Effector CD8-positive, alpha-beta T cell (primary cell): Measurements from ENCODE around the gene SETBP1.

Experiments used
- DNase-seq: peaks from one replicate; lab custom pipeline; 2025; lab: John Stamatoyannopoulos, UW

Gene SETBP1

GRCh38 chr18:44937960-44938719, 257.5 kb downstream of the SETBP1 start:
- no peak for DNase-seq

- DNase-seq = no peak
Measured at GRCh38 chr18:44938720-44939665, 258.3 kb downstream of the SETBP1 start.

DNA sequence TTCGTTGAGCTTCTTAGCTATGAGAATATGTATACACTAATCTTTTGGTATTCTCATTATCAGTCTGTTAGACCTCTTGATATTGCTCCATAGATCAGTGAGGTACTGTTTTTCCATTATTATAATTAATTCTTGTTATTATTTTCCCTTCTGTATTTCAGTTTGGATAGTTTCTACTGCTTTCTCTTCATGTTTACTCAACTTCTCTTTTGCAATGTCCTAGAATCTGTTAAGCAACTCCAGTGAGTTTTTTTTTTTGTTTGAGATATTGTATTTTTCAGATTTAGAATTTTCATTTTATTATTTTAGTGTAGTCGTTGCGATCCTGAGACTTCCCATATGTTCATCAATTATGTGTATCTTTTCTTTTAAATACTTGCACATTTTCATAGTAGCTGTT, 260.8 kb downstream of the SETBP1 start:
- DNase-seq = no peak

- DNase-seq = no peak
Measured at GRCh38 chr18:44942073-44942472, 261.4 kb downstream of the SETBP1 start.

- no peak for DNase-seq
Measured at GRCh38 chr18:44943311-44943881, 262.7 kb downstream of the SETBP1 start.

DNA sequence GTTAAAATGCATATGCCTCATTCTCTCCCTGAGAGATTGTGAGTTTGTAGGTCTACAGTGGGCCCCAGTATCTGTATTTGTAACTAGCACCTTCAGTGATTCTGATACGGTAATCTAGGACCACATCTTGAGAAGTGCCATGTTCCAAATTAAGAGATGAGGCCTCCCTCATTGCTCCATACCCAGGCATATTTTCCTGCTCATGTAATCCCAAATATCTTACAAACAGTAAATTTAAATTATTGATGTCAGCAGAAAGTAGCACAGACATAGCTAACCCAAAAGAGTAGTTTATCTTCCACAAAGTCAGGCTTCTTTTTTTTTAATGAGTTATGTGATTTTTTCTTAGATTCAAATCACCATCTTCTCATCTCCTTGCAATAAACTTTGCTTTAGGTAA, 263.8 kb downstream of the SETBP1 start:
- DNase-seq = no peak

DNA sequence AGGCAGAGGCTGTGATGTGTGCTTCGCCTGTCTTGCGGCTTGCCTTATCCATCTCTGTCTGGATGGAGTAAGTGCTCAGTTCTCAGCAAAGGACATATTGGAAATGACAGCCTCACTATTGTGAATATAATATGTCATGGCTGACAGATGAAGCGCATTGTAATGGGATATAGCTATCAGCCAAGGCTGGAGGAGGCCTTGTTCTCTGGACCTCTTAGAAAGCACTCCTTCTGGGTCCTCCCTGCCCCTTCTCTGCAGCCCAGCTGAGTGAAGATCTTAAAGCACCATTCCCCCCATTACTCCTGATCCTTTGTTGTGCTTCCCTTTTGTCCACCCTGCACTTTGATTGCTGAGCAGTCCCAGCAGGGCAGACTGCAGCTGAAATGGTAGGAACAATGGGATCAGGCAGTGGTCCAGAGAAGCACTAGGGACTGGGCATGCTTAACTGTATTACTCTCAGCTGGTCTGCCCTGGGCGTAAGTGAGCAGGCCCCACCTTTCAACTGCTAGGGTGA, 265.3 kb downstream of the SETBP1 start:
- DNase-seq = no peak

DNA sequence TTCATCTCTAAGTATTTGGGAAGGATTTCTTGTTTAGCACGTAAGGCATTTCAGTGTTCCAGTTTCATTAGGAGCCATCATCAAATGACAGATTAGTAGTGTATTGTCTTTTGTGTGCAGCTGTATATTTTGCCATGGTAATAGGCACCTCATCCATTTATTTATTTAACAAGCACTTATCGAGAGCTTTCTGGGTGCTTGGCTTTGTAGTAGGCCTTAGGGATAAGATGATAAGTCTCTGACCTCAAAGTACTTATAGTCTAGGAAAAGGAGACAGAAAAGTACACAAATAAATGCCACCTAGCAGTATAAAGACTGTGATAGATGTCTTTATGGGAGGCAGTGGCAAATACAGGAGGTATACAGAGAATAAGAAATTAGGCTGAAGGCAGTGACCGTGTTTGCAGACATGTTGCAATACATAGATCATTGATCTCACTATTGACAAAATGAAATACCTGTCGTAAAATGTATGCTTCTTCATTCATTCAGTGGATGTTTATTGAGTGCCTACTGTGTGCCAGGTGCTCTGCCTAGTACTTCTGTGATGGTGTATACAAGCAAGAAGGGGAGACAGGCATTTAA, 265.9 kb downstream of the SETBP1 start:
- no peak for DNase-seq

DNA sequence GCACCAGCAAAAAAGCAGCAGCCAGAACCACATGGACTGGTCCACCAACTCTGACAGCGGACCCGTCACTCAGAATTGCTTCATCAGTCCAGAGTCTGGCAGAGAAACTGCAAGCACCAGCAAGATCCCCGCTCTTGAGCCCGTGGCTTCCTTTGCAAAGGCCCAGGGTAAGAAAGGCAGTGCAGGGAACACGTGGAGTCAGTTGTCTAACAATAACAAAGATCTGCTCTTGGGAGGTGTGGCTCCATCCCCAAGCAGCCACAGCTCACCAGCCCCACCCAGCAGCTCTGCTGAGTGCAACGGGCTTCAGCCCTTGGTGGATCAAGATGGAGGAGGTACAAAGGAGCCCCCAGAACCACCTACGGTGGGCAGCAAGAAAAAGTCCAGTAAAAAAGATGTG, 269.3 kb downstream of the SETBP1 start:
- DNase-seq = no peak

DNA sequence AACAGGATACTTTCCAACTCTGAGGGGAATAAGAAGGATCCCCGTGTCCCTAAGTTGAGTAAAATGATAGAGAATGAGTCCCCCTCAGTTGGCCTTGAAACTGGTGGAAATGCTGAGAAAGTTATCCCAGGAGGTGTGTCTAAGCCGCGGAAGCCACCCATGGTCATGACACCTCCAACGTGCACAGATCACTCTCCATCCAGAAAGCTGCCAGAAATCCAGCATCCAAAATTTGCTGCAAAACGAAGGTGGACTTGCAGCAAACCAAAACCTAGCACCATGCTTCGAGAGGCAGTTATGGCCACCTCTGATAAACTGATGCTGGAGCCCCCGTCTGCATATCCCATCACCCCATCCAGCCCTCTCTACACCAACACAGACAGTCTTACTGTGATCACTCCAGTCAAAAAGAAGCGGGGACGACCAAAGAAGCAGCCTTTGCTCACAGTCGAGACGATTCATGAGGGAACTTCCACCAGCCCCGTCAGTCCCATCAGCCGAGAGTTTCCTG, 270.1 kb downstream of the SETBP1 start:
- DNase-seq = no peak

DNA sequence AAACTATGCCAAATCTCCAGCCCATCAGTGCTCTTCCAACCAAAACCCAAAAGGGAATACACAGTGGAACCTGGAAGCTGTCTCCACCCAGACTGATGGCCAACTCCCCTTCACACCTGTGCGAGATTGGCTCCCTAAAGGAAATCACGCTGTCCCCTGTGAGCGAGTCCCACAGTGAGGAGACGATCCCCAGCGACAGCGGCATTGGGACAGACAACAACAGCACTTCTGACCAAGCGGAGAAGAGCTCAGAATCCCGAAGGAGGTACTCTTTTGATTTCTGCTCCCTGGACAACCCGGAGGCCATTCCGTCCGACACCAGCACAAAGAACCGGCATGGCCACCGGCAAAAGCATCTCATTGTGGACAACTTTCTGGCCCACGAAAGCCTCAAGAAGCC, 271.1 kb downstream of the SETBP1 start:
- DNase-seq = no peak

DNA sequence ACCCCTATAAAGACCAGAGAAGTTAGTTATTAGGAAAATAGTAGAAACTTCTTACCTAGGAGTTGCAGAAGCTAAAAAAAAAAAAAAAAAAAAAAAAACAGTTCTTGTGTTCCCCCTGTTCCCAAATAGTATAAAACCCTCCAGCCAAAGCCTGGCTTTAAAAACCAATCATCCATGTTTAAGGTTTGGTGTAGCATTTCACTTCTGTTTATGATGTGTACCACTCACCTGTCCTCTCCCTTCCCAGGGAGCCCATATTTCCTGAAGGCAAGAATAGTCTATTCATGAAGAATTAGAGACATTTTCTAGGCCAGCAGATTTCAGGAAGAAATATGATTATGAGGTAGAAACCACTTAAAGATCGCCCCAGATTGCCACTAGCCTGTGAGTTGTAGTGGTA, 273.6 kb downstream of the SETBP1 start:
- no peak for DNase-seq

DNA sequence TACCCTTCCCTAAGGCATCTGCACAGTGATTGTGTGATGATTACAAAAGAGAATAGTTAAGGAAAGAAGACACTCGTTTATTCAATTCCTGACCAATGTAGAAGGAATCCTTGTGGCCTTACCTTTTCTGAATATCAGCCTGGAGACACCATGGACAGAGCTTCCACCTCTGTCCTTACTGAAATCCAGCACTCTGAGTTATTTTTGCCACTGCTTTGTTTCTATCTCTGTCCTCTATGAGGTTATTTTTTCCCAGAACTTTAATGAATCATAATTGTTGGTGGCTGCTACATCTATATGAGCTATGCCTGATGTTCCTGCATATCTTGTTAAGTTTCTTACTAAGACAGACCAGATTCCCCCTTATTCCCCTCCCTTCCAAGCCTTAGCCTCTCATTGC, 275.1 kb downstream of the SETBP1 start:
- no peak for DNase-seq

DNA sequence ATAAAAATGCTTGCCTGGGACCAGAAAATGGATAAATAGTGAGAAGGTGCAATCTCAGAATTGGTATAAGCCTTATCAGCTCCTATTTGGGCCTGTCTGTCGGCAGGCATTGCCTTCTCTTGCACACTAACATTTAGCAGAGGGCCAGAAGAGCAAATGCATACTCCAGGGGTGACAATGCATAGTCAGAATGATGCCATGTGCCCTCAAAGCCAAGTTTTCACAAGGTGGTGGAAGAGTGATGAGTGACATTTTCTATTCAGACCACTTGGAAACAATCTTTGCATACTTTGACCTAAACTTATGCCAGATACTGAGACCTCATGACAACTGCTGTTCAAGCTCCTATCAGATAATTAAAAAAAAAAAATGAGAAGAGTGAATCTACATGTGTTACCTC, 276.3 kb downstream of the SETBP1 start:
- DNase-seq = no peak

DNA sequence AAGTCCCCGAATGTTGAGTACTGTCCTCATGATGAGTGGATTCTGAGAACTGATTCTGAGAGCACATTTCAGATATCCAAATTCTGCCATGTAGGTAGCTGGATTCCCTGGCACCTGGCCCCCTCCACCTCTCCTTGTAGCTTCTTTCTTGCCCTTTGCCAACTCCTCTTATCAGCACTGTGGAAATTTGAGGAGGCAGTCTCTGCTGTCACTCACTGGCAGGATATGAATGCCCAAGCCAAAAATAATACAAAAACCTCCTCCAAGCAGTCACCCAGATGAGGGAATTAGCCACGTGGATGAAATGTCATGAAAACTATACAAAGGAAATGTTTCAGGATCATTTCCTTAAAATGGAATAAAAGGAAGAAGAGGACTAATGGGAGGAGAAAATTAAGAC, 276.8 kb downstream of the SETBP1 start:
- DNase-seq = no peak

DNA sequence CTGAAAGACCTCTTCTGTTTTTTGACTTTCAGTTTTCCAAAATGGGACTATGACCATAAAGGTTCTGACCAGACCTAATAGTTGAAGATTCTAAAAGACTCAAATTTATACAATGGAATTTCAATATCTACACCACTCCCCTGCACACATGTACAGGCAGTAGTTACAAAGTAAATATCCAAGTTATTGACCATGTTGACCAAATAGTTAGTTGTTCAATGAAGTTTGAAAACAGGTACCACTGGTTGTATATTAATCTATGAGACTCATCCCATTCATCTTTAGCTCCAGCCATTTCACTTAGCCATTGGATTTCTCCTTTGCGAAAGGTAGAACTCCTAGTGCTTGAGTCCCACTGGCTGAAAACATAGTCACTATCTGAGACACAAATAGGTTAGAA, 277.4 kb downstream of the SETBP1 start:
- DNase-seq = no peak

- DNase-seq = no peak
Measured at GRCh38 chr18:44958455-44958854, 277.8 kb downstream of the SETBP1 start.

- no peak for DNase-seq
Measured at GRCh38 chr18:44959013-44959412, 278.3 kb downstream of the SETBP1 start.

DNA sequence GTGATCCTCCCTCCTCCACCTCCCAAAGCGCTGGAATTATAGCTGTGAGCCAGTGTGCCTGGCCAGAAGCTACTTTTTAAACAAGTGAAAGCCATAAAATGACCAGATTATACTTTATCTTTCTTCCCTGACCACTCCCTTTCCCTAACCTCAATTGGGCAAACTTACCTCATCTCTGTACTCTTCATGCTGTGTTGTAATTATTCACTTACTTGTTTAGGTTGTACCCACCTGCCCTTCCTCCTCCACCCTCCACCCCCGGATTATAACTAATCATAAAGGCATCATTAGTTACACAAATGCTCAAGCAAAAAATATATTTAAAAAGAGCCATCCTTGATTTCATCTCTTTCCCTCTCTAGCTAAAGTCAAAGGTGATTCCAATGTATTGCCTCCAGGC, 279.9 kb downstream of the SETBP1 start:
- DNase-seq = no peak

GRCh38 chr18:44961288-44961995, 280.8 kb downstream of the SETBP1 start:
- DNase-seq = no peak

DNA sequence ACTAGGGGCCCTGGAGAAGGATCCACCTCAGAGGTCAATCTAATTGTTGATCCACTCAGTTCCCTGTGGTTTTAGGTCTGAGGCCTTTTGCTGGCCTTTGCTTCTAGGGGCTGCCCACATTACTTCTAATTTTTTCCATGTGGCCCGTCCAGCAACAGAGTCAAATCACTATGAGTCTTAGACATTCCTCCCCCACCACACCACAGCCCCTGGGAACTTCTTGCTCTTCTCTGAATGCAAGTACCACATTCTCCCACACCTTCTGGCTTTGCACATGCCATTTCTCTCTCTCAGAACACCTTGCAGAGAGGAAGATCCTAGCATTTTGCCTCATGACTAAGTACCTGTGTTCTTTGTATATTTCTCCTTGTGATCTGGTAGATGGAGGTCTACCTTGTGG, 286.9 kb downstream of the SETBP1 start:
- no peak for DNase-seq
